ENCODE results near the gene FUZ.

The FUZ gene

GRCh38 chr19:49807058-49807903 lies 5.8 kb downstream of the FUZ start:
- Histone ChIP-seq H4K20me1 (ENCODE audit: control insufficient read depth, insufficient read depth, low read depth, low read length) (peaks cover 4% of the 10 kb centered on the region), H3K27me3 (ENCODE audit: control insufficient read depth, low read length) (no peaks in the 10 kb centered on the region), H3K36me3 (ENCODE audit: control insufficient read depth, low read length) (peaks cover 43% of the 10 kb centered on the region), H3K4me3 (ENCODE audit: low read length) (no peak overlapping the region), H3F3A (ENCODE audit: control insufficient read depth, insufficient read depth) (0 out of 2 replicates have a peak, but pooled peaks cover 1% of the 10 kb centered on the region), H3K9me3 (ENCODE audit: control insufficient read depth, insufficient read depth, low read length) (no peaks in the 10 kb centered on the region), H3K79me2 (ENCODE audit: control insufficient read depth, low read length) (no peaks in the 10 kb centered on the region), H3K27ac (ENCODE audit: low read depth, low read length) (no peak overlapping the region), H3K4me2 (ENCODE audit: low read length) (no peak overlapping the region), H3K9me2 (replicated peaks; ENCODE audit: control insufficient read depth, low read length) (no peaks in the 10 kb centered on the region), H3K4me1 (ENCODE audit: control insufficient read depth, low read length) (peaks cover 30% of the 10 kb centered on the region)
- TF ChIP-seq CTCF (IDR thresholded peaks at IDR 0.05; ENCODE audit: low read depth, low read length, poor library complexity, severe bottlenecking) (no peak), EZH2phosphoT487 (IDR thresholded peaks at IDR 0.05; ENCODE audit: borderline replicate concordance, low read length) (no peak)

- H3K79me2 ChIP-seq (ENCODE audit: control insufficient read depth, low read length) = no peaks in the 10 kb centered on the region
- no peaks in the 10 kb centered on the region for H3K9me3 ChIP-seq (ENCODE audit: control insufficient read depth, insufficient read depth, low read length)
- H3K27ac ChIP-seq (ENCODE audit: low read depth, low read length) = no peak overlapping the region
- TF ChIP-seq CTCF (IDR thresholded peaks at IDR 0.05; ENCODE audit: low read depth, low read length, poor library complexity, severe bottlenecking) (no peak), EZH2phosphoT487 (IDR thresholded peaks at IDR 0.05; ENCODE audit: borderline replicate concordance, low read length) (no peak)
- H3K4me3 ChIP-seq (ENCODE audit: low read length) = no peak overlapping the region
- H3K27me3 ChIP-seq (ENCODE audit: control insufficient read depth, low read length) = no peaks in the 10 kb centered on the region
- peaks cover 26% of the 10 kb centered on the region for H3K4me1 ChIP-seq (ENCODE audit: control insufficient read depth, low read length)
- H4K20me1 ChIP-seq (ENCODE audit: control insufficient read depth, insufficient read depth, low read depth, low read length) = peaks cover 4% of the 10 kb centered on the region
- no peaks in the 10 kb centered on the region for H3K9me2 ChIP-seq (replicated peaks; ENCODE audit: control insufficient read depth, low read length)
- peaks cover 45% of the 10 kb centered on the region for H3K36me3 ChIP-seq (ENCODE audit: control insufficient read depth, low read length)
- no peaks in the 10 kb centered on the region for H3F3A ChIP-seq (ENCODE audit: control insufficient read depth, insufficient read depth)
- no peak overlapping the region for H3K4me2 ChIP-seq (ENCODE audit: low read length)
Observed at GRCh38 chr19:49806620-49806959, 6.5 kb downstream of the FUZ start.

GRCh38 chr19:49805822-49806619 lies 7.1 kb downstream of the FUZ start:
- Histone ChIP-seq H3K9me3 (ENCODE audit: control insufficient read depth, insufficient read depth, low read length) (no peaks in the 10 kb centered on the region), H3F3A (ENCODE audit: control insufficient read depth, insufficient read depth) (no peaks in the 10 kb centered on the region), H3K36me3 (ENCODE audit: control insufficient read depth, low read length) (peaks cover 45% of the 10 kb centered on the region), H3K79me2 (ENCODE audit: control insufficient read depth, low read length) (no peaks in the 10 kb centered on the region), H3K27me3 (ENCODE audit: control insufficient read depth, low read length) (no peaks in the 10 kb centered on the region), H3K4me2 (ENCODE audit: low read length) (no peak overlapping the region), H3K27ac (ENCODE audit: low read depth, low read length) (no peak overlapping the region), H3K4me3 (ENCODE audit: low read length) (no peak overlapping the region), H4K20me1 (ENCODE audit: control insufficient read depth, insufficient read depth, low read depth, low read length) (peaks cover 4% of the 10 kb centered on the region), H3K9me2 (replicated peaks; ENCODE audit: control insufficient read depth, low read length) (no peaks in the 10 kb centered on the region), H3K4me1 (ENCODE audit: control insufficient read depth, low read length) (peaks cover 26% of the 10 kb centered on the region)
- TF ChIP-seq CTCF (IDR thresholded peaks at IDR 0.05; ENCODE audit: low read depth, low read length, poor library complexity, severe bottlenecking) (no peak), EZH2phosphoT487 (IDR thresholded peaks at IDR 0.05; ENCODE audit: borderline replicate concordance, low read length) (no peak)

All from DOHH2 (cell line).